ENCODE measurements around the gene OOSP4A.

Gene OOSP4A

DNA sequence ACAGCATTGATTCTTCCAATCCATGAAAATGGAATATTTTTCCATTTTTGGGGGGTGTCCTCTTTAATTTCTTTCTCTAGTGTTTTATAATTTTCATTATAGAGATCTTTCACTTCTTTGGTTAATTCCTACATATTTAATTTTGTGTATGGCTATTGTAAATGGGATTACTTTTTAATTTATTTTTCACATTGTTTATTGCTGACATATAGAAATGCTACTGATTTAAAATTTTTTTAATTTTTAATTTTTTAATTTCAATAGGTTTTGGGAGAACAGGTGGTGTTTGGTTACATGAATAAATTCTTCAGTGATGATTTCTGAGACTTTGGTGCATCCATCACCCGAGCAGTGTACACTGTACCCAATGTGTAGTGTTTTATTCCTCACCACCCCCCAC, 26.6 kb downstream of the OOSP4A start:
- H3K27ac ChIP-seq (replicated peaks): no peak overlapping the region
- TF ChIP-seq, protein P1, sequence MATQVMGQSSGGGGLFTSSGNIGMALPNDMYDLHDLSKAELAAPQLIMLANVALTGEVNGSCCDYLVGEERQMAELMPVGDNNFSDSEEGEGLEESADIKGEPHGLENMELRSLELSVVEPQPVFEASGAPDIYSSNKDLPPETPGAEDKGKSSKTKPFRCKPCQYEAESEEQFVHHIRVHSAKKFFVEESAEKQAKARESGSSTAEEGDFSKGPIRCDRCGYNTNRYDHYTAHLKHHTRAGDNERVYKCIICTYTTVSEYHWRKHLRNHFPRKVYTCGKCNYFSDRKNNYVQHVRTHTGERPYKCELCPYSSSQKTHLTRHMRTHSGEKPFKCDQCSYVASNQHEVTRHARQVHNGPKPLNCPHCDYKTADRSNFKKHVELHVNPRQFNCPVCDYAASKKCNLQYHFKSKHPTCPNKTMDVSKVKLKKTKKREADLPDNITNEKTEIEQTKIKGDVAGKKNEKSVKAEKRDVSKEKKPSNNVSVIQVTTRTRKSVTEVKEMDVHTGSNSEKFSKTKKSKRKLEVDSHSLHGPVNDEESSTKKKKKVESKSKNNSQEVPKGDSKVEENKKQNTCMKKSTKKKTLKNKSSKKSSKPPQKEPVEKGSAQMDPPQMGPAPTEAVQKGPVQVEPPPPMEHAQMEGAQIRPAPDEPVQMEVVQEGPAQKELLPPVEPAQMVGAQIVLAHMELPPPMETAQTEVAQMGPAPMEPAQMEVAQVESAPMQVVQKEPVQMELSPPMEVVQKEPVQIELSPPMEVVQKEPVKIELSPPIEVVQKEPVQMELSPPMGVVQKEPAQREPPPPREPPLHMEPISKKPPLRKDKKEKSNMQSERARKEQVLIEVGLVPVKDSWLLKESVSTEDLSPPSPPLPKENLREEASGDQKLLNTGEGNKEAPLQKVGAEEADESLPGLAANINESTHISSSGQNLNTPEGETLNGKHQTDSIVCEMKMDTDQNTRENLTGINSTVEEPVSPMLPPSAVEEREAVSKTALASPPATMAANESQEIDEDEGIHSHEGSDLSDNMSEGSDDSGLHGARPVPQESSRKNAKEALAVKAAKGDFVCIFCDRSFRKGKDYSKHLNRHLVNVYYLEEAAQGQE (IDR thresholded peaks at IDR 0.05; ENCODE audit: insufficient replicate concordance, low read depth): no peak
- TF ChIP-seq, protein P2, sequence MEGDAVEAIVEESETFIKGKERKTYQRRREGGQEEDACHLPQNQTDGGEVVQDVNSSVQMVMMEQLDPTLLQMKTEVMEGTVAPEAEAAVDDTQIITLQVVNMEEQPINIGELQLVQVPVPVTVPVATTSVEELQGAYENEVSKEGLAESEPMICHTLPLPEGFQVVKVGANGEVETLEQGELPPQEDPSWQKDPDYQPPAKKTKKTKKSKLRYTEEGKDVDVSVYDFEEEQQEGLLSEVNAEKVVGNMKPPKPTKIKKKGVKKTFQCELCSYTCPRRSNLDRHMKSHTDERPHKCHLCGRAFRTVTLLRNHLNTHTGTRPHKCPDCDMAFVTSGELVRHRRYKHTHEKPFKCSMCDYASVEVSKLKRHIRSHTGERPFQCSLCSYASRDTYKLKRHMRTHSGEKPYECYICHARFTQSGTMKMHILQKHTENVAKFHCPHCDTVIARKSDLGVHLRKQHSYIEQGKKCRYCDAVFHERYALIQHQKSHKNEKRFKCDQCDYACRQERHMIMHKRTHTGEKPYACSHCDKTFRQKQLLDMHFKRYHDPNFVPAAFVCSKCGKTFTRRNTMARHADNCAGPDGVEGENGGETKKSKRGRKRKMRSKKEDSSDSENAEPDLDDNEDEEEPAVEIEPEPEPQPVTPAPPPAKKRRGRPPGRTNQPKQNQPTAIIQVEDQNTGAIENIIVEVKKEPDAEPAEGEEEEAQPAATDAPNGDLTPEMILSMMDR (IDR thresholded peaks at IDR 0.05; ENCODE audit: insufficient read depth, low read length): no peak
- TF ChIP-seq GABPA (IDR thresholded peaks at IDR 0.05; ENCODE audit: low read depth) (no peak), SPI1 (IDR thresholded peaks at IDR 0.05; ENCODE audit: borderline replicate concordance, low read depth) (no peak), POLR2AphosphoS5 (IDR thresholded peaks at IDR 0.05; ENCODE audit: low read depth) (no peak)
- H3K4me3 ChIP-seq (replicated peaks; ENCODE audit: insufficient read depth, low read length): no peak overlapping the region
- no peaks in the 10 kb centered on the region for H3K27me3 ChIP-seq (ENCODE audit: insufficient read depth, poor library complexity, severe bottlenecking)
- DNase-seq (ENCODE audit: low read depth in 1 of 2, low spot score in 1 of 2): no peak

DNA sequence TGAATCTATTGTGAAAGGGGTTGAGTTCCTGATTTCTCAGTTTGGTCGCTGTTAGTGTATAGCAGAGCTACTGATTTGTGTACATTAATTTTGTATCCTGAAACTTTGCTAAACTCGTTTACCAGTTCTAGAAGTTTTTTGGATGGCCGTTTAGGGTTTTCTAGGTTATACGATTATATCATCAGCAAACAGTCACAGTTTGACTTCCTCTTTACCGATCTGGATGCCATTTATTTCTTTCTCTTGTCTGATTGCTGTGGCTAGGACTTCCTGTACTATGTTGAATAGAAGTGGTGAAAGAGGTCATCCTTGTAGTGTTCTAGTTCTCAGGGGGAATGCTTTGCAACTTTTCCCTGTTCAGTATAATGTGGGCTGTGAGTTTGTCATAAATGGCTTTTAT, 28.6 kb downstream of the OOSP4A start:
- Histone ChIP-seq H3K4me3 (replicated peaks; ENCODE audit: insufficient read depth, low read length) (no peak overlapping the region), H3K27me3 (ENCODE audit: insufficient read depth, poor library complexity, severe bottlenecking) (no peaks in the 10 kb centered on the region), H3K27ac (replicated peaks) (peak overlapping the region; percentile 28; the same call in 1 of the 2 replicates)
- DNase-seq (ENCODE audit: low read depth in 1 of 2, low spot score in 1 of 2): peak in 1 of 2 experiments; percentile 6
- TF ChIP-seq SPI1 (IDR thresholded peaks at IDR 0.05; ENCODE audit: borderline replicate concordance, low read depth) (peak; percentile 68), GABPA (IDR thresholded peaks at IDR 0.05; ENCODE audit: low read depth) (no peak)

DNA sequence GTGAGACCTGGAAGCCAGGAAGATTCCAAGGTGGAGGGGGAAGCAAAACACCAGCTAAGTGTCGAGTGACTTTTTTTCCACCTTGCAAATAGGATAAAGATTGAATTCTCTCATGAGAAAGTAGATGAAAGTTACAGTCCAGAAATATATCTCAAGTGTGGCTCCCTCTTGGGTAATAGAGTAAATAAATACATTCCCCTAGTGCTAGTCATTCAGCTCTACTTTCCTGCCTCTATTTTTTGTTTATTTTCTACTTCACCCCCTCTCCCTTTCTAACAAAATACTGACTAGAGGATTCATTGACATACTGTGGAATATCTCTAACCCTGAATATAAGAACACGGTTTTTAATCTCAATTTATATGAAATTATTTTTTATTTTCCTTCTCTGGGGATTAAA, 34.0 kb downstream of the OOSP4A start:
- TF ChIP-seq, protein P1 (IDR thresholded peaks at IDR 0.05; ENCODE audit: insufficient replicate concordance, low read depth): no peak
- TF ChIP-seq, protein P2 (IDR thresholded peaks at IDR 0.05; ENCODE audit: insufficient read depth, low read length): no peak
- TF ChIP-seq POLR2AphosphoS5 (IDR thresholded peaks at IDR 0.05; ENCODE audit: low read depth): no peak
- TF ChIP-seq GABPA (IDR thresholded peaks at IDR 0.05; ENCODE audit: low read depth): no peak
- TF ChIP-seq SPI1 (IDR thresholded peaks at IDR 0.05; ENCODE audit: borderline replicate concordance, low read depth): no peak
- Histone ChIP-seq H3K27me3 (ENCODE audit: insufficient read depth, poor library complexity, severe bottlenecking) (no peaks in the 10 kb centered on the region), H3K27ac (replicated peaks) (no peak overlapping the region), H3K4me3 (replicated peaks; ENCODE audit: insufficient read depth, low read length) (no peak overlapping the region)
- DNase-seq (ENCODE audit: low read depth in 1 of 2, low spot score in 1 of 2): no peak

DNA sequence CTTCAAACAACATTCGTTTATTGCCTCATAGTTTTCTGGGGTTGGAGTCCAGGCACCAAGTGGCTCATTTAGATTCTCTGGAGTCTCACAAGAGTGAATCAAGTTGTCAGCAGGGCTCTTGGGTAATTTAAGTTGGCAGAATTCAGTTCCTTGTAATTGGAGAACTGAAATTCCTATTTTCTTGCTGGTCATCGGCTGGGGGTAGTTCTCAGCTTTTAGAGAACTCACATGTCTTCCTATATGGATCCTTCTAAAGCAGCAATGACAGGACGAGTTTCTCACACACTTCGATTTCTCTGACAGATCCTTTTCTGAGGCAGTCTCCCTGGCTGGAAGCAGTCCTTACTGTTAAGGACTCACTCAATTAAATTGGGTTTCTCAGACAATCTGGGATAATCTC, 35.9 kb downstream of the OOSP4A start:
- H3K4me3 ChIP-seq (replicated peaks; ENCODE audit: insufficient read depth, low read length): no peak overlapping the region
- no peak for DNase-seq (ENCODE audit: low read depth in 1 of 2, low spot score in 1 of 2)
- TF ChIP-seq GABPA (IDR thresholded peaks at IDR 0.05; ENCODE audit: low read depth) (no peak), POLR2AphosphoS5 (IDR thresholded peaks at IDR 0.05; ENCODE audit: low read depth) (no peak), SPI1 (IDR thresholded peaks at IDR 0.05; ENCODE audit: borderline replicate concordance, low read depth) (no peak)
- TF ChIP-seq, protein P1 (IDR thresholded peaks at IDR 0.05; ENCODE audit: insufficient replicate concordance, low read depth): no peak
- TF ChIP-seq, protein P2 (IDR thresholded peaks at IDR 0.05; ENCODE audit: insufficient read depth, low read length): no peak
- no peaks in the 10 kb centered on the region for H3K27me3 ChIP-seq (ENCODE audit: insufficient read depth, poor library complexity, severe bottlenecking)
- H3K27ac ChIP-seq (replicated peaks): no peak overlapping the region

All from HL-60 (cell line).